Nephron progenitor cell (in vitro differentiated cells): ENCODE results near the gene CARS1.
A peak's percentile ranks its signal among the peaks of the same experiment; 100 is the strongest.
"Not testable (repeated sequence)": the region's sequence is repeated elsewhere in the genome, so short reads cannot be mapped to it uniquely, and the experiment has no call there.

Source experiments
- DNase-seq: peaks from one replicate; pipeline ENCODE4 v3.0.0; 2021
- H3K27ac Mint-ChIP-seq: 2 replicates; pipeline ENCODE4 v1.8.0; 2021; ENCODE audit warnings: mild to moderate bottlenecking, moderate library complexity, mixed read lengths
- H3K27me3 Mint-ChIP-seq: 2 replicates; pipeline ENCODE4 v1.8.0; 2021; ENCODE audit warnings: mild to moderate bottlenecking, low read depth, mixed read lengths; ENCODE audit not compliant: poor library complexity
- H3K36me3 Mint-ChIP-seq: 2 replicates; pipeline ENCODE4 v1.8.0; 2021; ENCODE audit warnings: low read depth, mixed read lengths
- H3K4me1 Mint-ChIP-seq: 2 replicates; pipeline ENCODE4 v1.8.0; 2021; ENCODE audit warnings: mixed read lengths
- H3K4me3 Mint-ChIP-seq: 2 replicates; pipeline ENCODE4 v1.8.0; 2021; ENCODE audit warnings: mild to moderate bottlenecking, moderate library complexity, mixed read lengths
- H3K9me3 Mint-ChIP-seq: 2 replicates; pipeline ENCODE4 v1.8.0; 2021; ENCODE audit warnings: mild to moderate bottlenecking, moderate library complexity, mixed read lengths
- TF ChIP-seq, protein P1 (sequence below): fragments of 200-600 bp; sonication (generic); IDR thresholded peaks from 2 replicates; pipeline ENCODE4 v1.5.0; 2021; ENCODE audit warnings: antibody characterized with exemption

The CARS1 gene

DNA sequence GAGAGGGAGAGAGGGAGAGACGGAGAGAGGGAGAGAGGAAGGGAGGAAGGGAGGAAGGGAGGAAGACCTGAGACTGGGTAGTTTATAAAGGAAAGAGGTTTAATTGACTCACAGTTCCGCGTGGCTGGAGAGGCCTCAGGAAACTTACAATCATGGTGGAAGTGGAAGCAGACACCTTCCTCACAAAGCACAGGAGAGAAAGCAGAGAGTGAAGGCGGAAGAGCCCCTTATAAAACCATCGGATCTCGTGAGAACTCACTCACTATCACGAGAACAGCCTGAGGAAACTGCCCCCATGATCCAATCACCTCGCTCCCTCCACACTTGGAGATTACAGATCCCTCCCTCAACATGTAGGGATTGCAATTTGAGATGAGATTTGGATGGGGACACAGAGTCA is 12.2 kb upstream of the CARS1 start:
- Mint-ChIP-seq H3K36me3 (no peaks in the 10 kb centered on the region), H3K9me3 (peaks cover 13% of the 10 kb centered on the region), H3K4me1 (peaks cover 7% of the 10 kb centered on the region), H3K27ac (no peak overlapping the region), H3K27me3 (peaks cover 15% of the 10 kb centered on the region), H3K4me3 (no peak overlapping the region)
- TF ChIP-seq, protein P1, sequence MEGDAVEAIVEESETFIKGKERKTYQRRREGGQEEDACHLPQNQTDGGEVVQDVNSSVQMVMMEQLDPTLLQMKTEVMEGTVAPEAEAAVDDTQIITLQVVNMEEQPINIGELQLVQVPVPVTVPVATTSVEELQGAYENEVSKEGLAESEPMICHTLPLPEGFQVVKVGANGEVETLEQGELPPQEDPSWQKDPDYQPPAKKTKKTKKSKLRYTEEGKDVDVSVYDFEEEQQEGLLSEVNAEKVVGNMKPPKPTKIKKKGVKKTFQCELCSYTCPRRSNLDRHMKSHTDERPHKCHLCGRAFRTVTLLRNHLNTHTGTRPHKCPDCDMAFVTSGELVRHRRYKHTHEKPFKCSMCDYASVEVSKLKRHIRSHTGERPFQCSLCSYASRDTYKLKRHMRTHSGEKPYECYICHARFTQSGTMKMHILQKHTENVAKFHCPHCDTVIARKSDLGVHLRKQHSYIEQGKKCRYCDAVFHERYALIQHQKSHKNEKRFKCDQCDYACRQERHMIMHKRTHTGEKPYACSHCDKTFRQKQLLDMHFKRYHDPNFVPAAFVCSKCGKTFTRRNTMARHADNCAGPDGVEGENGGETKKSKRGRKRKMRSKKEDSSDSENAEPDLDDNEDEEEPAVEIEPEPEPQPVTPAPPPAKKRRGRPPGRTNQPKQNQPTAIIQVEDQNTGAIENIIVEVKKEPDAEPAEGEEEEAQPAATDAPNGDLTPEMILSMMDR: no peak
- DNase-seq: no peak

DNA sequence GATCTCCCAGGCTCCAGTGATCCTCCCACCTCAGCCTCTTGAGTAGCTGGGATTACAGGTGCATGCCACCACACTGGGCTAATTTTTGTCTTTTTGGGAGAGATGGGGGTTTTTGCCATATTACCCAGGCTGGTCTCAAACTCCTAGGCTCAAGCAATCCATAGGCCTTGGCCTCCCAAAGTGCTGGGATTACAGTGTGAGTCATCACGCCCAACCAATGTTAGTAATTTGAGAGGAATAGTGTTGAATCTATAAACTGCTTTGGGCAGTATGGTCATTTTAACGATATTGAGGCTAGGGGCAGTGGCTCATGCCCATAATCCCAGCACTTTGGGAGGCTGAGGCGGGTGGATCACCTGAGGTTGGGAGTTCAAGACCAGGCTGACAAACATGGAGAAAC is 9.1 kb upstream of the CARS1 start:
- H3K36me3 Mint-ChIP-seq, H3K4me1 Mint-ChIP-seq, DNase-seq, H3K4me3 Mint-ChIP-seq, H3K27ac Mint-ChIP-seq: not testable (repeated sequence)
- peaks cover 25% of the 10 kb centered on the region for H3K27me3 Mint-ChIP-seq
- H3K9me3 Mint-ChIP-seq: peaks cover 17% of the 10 kb centered on the region

DNA sequence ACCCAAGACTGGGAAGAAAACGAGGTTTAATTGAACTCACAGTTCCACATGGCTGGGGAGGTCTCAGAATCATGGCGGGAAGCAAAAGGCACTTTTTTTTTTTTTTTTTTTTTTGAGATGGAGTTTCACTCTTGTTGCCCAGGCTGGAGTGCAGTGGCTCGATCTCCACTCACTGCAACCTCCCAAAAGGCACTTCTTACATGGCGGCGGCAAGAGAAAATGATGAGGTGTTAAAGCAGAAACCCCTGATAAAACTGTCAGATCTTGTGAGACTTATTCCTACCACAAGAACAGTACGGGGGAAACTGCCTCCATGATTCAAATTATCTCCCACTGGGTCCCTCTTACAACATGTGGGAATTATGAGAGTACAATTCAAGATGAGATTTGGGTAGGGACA is 7.5 kb upstream of the CARS1 start:
- not testable (repeated sequence) for H3K36me3 Mint-ChIP-seq, H3K27ac Mint-ChIP-seq, DNase-seq, H3K4me3 Mint-ChIP-seq, H3K4me1 Mint-ChIP-seq
- Mint-ChIP-seq H3K9me3 (peaks cover 17% of the 10 kb centered on the region), H3K27me3 (peaks cover 31% of the 10 kb centered on the region)

DNA sequence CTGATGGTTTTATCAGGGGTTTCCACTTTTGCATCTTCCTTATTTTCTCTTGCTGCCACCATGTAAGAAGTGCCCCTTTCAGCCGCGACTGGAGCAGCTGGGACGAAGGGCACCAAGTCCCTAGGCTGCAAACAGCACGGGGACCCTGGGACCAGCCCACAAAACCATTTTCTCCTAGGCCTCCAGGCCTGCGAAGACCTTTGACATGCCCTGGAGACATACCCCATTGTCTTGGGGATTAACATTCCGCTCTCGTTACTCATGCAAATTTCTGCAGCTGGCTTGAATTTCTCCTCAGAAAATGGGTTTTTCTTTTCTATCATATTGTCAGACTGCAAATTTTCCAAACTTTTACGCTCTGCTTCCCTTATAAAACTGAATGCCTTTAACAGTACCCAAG is 6.7 kb upstream of the CARS1 start:
- H3K27me3 Mint-ChIP-seq: peaks cover 27% of the 10 kb centered on the region
- not testable (repeated sequence) for DNase-seq, H3K36me3 Mint-ChIP-seq, H3K4me1 Mint-ChIP-seq, H3K4me3 Mint-ChIP-seq, H3K27ac Mint-ChIP-seq
- peaks cover 17% of the 10 kb centered on the region for H3K9me3 Mint-ChIP-seq

DNA sequence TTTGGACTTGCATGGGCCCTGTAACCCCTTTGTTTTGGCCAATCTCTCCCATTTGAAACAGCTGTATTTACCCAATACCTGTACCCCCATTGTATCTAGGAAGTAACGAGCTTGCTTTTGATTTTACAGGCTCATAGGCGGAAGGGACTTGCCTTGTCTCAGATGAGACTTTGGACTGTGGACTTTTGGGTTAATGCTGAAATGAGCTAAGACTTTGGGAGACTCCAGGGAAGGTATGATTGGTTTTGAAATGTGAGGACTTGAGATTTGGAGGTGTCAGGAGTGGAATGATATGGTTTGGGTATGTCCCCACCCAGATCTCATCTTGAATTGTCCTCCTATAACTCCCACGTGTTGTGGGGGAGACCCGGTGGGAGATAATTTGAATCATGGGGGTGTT is 6.2 kb upstream of the CARS1 start:
- Mint-ChIP-seq H3K27me3 (peaks cover 27% of the 10 kb centered on the region), H3K9me3 (peaks cover 17% of the 10 kb centered on the region)
- not testable (repeated sequence) for H3K4me1 Mint-ChIP-seq, H3K4me3 Mint-ChIP-seq, DNase-seq, H3K36me3 Mint-ChIP-seq, H3K27ac Mint-ChIP-seq

DNA sequence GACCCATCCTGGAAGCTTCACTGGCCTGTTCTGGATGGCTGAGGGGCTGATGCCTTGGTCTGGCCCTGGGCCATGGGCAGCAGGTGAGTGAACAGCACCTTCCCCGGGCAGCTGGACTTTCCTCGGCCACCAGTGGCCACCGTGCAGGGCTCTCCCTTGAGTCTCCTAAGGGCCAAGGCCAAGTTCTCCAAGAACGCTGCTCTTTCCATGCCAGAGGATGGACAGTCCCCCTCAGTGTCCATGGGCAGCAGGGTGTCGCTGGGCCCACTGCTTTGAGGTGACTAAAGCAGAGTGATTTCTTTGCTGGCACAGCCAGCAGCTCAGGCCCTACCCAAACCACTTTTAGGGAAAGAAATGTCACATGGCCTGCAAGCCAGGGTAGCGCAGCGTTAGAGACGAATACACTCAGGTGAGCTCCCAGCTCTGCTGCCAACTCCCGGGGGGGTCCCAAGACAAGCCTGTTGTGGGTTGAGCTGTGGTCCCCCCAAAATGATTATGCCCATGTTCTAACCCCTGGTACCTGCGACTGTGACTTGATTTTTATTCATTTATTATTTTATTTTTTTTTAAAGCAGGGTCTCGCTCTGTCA is 3.3 kb upstream of the CARS1 start:
- H3K27ac Mint-ChIP-seq: no peak overlapping the region
- TF ChIP-seq, protein P1: no peak
- no peaks in the 10 kb centered on the region for H3K36me3 Mint-ChIP-seq
- H3K9me3 Mint-ChIP-seq: peaks cover 12% of the 10 kb centered on the region
- H3K4me1 Mint-ChIP-seq: peaks cover 26% of the 10 kb centered on the region
- H3K4me3 Mint-ChIP-seq: no peak overlapping the region
- peaks cover 23% of the 10 kb centered on the region for H3K27me3 Mint-ChIP-seq
- DNase-seq: no peak

DNA sequence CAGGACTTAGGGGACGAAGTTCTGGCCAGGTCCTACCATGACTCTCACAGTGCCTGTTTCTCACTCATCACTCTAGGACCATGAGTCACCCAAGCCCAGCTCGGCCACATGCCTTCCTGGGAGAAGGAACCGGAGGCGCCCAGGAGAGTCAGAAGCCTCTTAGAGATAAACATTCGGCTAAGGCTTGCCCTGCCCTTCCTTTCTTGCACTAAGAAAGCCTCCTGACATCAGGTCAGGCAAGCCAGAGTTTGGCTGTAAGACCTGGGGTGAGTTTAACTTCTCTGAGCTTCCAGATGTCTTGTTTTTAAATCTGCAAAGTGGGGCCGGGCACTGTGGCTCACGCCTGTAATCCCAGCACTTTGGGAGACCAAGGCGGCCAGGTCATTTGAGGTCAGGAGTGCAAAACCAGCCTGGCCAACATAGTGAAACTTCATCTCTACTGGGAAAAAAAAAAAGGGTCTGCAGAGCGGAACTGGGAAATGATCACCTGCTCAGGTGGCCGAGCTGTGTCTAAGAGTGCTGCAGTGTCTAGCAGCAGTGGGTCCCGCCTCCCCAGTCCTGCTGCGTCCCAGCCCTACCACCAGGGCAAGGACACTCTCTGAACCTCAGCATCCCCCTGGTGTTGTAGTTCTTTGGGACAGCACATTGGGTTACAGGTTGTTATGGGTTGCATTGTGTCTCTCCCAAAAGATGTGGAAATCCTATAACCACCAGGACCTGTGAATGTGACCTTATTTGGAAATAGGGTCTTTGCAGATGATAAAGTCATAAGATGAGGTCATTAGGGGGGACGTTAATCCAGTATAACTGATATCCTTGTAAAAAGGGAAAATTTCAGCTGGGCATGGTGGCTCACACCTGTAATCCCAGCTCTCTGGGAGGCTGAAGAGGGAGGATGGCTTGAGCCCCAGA is 1.8 kb upstream of the CARS1 start:
- H3K27ac Mint-ChIP-seq: peak overlapping the region; percentile 36
- TF ChIP-seq, protein P1: no peak
- peaks cover 7% of the 10 kb centered on the region for H3K36me3 Mint-ChIP-seq
- H3K27me3 Mint-ChIP-seq: peaks cover 18% of the 10 kb centered on the region
- peak overlapping the region; percentile 56 for H3K4me3 Mint-ChIP-seq
- peaks cover 42% of the 10 kb centered on the region for H3K4me1 Mint-ChIP-seq
- no peak for DNase-seq
- H3K9me3 Mint-ChIP-seq: no peaks in the 10 kb centered on the region
